CD4-positive, alpha-beta T cell (primary cell): Measurements from ENCODE around the gene ADK. TPM values are rescaled to one million over a fixed set of nuclear protein-coding genes. Genes with fewer than 3 reads are reported as not detected.

Experiments
- ATAC-seq: fragments of 200-7000 bp; cut with Tn5 transposase; one replicate; pipeline ENCODE4 v1.10.0; 2022; ENCODE audit warnings: mild to moderate bottlenecking; ENCODE audit not compliant: poor library complexity
- CTCF ChIA-PET: fragments of 350-600 bp; sonication (Branson Sonifier 250); formaldehyde crosslinking; loops from one replicate; lab custom pipeline; 2021; ENCODE audit warnings: antibody characterized with exemption, inconsistent platforms; lab: Charles Lee
- POLR2A ChIA-PET: fragments of 350-600 bp; sonication (Branson Sonifier 250); formaldehyde crosslinking; loops from one replicate; lab custom pipeline; 2021; ENCODE audit warnings: antibody characterized with exemption, inconsistent platforms; lab: Charles Lee
- DNase-seq, 14 experiments: peaks; one replicate each; pipeline ENCODE4 v3.0.0-alpha.2; 2013 to 2020; ENCODE audit warnings: mixed read lengths in 2 of 14
- H3K27ac ChIP-seq, 2 donors: one replicate each; pipeline versions ENCODE4 v1.5.1 to v1.7.0; 2013; ENCODE audit warnings: low read length in 2 of 2, low read depth in 1 of 2, mild to moderate bottlenecking in 1 of 2
- H3K27me3 ChIP-seq, 2 experiments: 1 replicate in 1 of 2; 2 replicates in 1 of 2; pipeline versions ENCODE4 v1.6.1 to v1.7.0; 2013; ENCODE audit warnings: low read length in 2 of 2, control low read depth in 1 of 2, mild to moderate bottlenecking in 1 of 2, moderate library complexity in 1 of 2; ENCODE audit not compliant: insufficient read depth in 2 of 2, control insufficient read depth in 1 of 2
- H3K36me3 ChIP-seq: one replicate; pipeline ENCODE4 v1.6.1; 2013; ENCODE audit warnings: low read length, control low read depth; ENCODE audit not compliant: insufficient read depth
- H3K4me1 ChIP-seq: one replicate; pipeline ENCODE4 v1.6.1; 2013; ENCODE audit warnings: low read length, control low read depth; ENCODE audit not compliant: insufficient read depth
- H3K4me3 ChIP-seq: one replicate; pipeline ENCODE4 v1.5.1; 2013; ENCODE audit warnings: mild to moderate bottlenecking, low read length, moderate library complexity
- H3K9me3 ChIP-seq, 2 experiments: 1 replicate in 1 of 2; 2 replicates in 1 of 2; pipeline versions ENCODE4 v1.6.1 to v1.7.0; 2013; ENCODE audit warnings: low read length in 2 of 2, mild to moderate bottlenecking in 2 of 2, control low read depth in 1 of 2, moderate library complexity in 1 of 2; ENCODE audit not compliant: control insufficient read depth in 1 of 2, insufficient read depth in 1 of 2
- H3K27ac Mint-ChIP-seq: one replicate; pipeline ENCODE4 v1.8.0; 2020; ENCODE audit warnings: mixed read lengths
- H3K27me3 Mint-ChIP-seq: one replicate; pipeline ENCODE4 v1.8.0; 2021; ENCODE audit warnings: mixed read lengths
- H3K36me3 Mint-ChIP-seq: one replicate; pipeline ENCODE4 v1.8.0; 2021; ENCODE audit warnings: low read depth, mixed read lengths
- H3K4me1 Mint-ChIP-seq: one replicate; pipeline ENCODE4 v1.8.0; 2021; ENCODE audit warnings: low read depth, mixed read lengths
- H3K4me3 Mint-ChIP-seq: one replicate; pipeline ENCODE4 v1.8.0; 2020; ENCODE audit warnings: mild to moderate bottlenecking, mixed read lengths
- H3K9me3 Mint-ChIP-seq: one replicate; pipeline ENCODE4 v1.8.0; 2020; ENCODE audit warnings: mixed read lengths
- CTCF ChIP-seq: fragments of 200-600 bp; IDR thresholded peaks from one replicate; pipeline ENCODE4 v1.8.0; 2022; ENCODE audit warnings: antibody characterized with exemption, mild to moderate bottlenecking
- intact Hi-C, 2 experiments: fragments of 100-400 bp; cut with DNase I in 1 of 2; cut with micrococcal nuclease in 1 of 2; formaldehyde crosslinking; loops; one replicate each; pipeline versions ENCODE4 v1.15.1 to v1.9.0; 2023 to 2025; cut with DNase I, micrococcal nuclease
- total RNA-seq, 174 experiments: library from RNA in 2 of 174; stranded (reverse) in 2 of 174; gene quantifications; one replicate each; pipeline ENCODE4 v1.2.3 and lab custom pipeline; 2021 to 2026

Gene ADK
- total RNA-seq, 2 experiments from 2014 or later = 15.3 to 17.6 TPM

DNA sequence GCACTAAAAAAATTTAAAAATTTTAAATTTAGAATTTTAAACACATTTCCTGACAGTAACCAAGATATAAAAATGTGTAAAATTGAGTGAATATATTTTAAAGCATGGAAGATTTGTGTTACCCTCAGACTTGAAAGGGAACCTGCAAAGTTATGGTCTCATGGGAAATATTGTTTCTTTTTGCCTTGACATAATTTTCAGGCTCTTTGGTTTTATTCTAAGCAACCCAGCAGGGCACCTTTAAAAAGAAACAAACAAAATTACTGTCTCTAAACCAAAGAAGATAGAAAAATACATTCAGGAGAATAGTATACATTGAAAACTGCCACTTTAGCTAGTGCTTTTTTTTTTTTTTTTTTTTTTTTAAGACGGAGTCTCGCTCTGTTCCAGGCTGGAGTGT is 87.5 kb downstream of the ADK start:
- Histone ChIP-seq H3K9me3 (no peaks in the 10 kb centered on the region), H3K27me3 (no peaks in the 10 kb centered on the region), H3K36me3 (peaks cover 10% of the 10 kb centered on the region), H3K27ac (no peak overlapping the region), H3K4me1 (no peaks in the 10 kb centered on the region), H3K4me3 (no peak overlapping the region)
- H3K36me3 Mint-ChIP-seq = peaks cover 9% of the 10 kb centered on the region
- CTCF ChIA-PET = no interaction called here
- H3K4me1 Mint-ChIP-seq = peaks cover 6% of the 10 kb centered on the region
- H3K27me3 Mint-ChIP-seq = no peaks in the 10 kb centered on the region
- POLR2A ChIA-PET = no interaction called here
- no peak overlapping the region for H3K27ac Mint-ChIP-seq
- no peak for DNase-seq
- no peak for ATAC-seq
- no peaks in the 10 kb centered on the region for H3K9me3 Mint-ChIP-seq
- intact Hi-C loops = loop anchor here (10.0 kb wide), 2 partner anchors 114 to 354 kb away; no protein-coding TSS in a partner anchor
- TF ChIP-seq CTCF = no peak
- no peak overlapping the region for H3K4me3 Mint-ChIP-seq

DNA sequence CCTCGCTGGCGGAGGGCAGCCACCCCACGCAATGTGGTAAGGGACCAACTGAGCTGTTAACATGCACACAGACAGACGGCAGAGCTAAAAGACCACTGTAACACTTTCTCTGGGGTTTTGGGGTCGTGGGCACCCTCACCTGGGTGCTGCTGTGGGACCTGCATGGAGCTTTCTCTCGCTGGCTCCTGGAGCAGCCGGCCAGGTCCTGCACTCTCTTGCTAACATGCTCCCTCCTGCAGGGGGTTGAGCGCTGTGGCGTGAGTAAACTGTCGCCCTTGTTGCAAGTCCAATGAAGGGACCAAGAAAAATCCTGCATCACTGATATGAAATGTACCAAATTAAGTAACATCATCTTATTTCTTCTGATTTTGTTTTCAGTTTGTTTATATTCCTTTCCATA is 92.0 kb downstream of the ADK start:
- intact Hi-C loops = loop anchor here in 1 of 2 experiments (1.0 to 5.0 kb wide), 2 partner anchors 779 to 858 kb away; no protein-coding TSS in a partner anchor
- H3K27me3 ChIP-seq = no peaks in the 10 kb centered on the region
- no peaks in the 10 kb centered on the region for H3K9me3 ChIP-seq
- peaks cover 9% of the 10 kb centered on the region for H3K36me3 Mint-ChIP-seq
- TF ChIP-seq CTCF = no peak
- ATAC-seq (no peak), DNase-seq (no peak)
- no peaks in the 10 kb centered on the region for H3K27me3 Mint-ChIP-seq
- no peaks in the 10 kb centered on the region for H3K4me1 ChIP-seq
- no peak overlapping the region for H3K27ac Mint-ChIP-seq
- no peak overlapping the region for H3K27ac ChIP-seq
- H3K4me3 ChIP-seq = no peak overlapping the region
- H3K9me3 Mint-ChIP-seq = no peaks in the 10 kb centered on the region
- peaks cover 12% of the 10 kb centered on the region for H3K36me3 ChIP-seq
- ChIA-PET POLR2A (no interaction called here), CTCF (interaction anchor here (0.7 to 1.7 kb wide), 4 partner anchors 474 to 993 kb away, joined by 3 to 5 read pairs (median 4); partner anchors contain the start of gene COMTD1)
- no peaks in the 10 kb centered on the region for H3K4me1 Mint-ChIP-seq
- no peak overlapping the region for H3K4me3 Mint-ChIP-seq

GRCh38 chr10:74244097-74244685 is 93.2 kb downstream of the ADK start:
- Mint-ChIP-seq H3K9me3 (no peaks in the 10 kb centered on the region), H3K36me3 (peaks cover 9% of the 10 kb centered on the region), H3K27ac (no peak overlapping the region), H3K4me1 (no peaks in the 10 kb centered on the region), H3K4me3 (no peak overlapping the region), H3K27me3 (no peaks in the 10 kb centered on the region)
- no peaks in the 10 kb centered on the region for H3K9me3 ChIP-seq
- peaks cover 12% of the 10 kb centered on the region for H3K36me3 ChIP-seq
- no peak overlapping the region for H3K4me3 ChIP-seq
- intact Hi-C loops = loop anchor here (1.0 to 5.0 kb wide), 3 partner anchors 778 to 856 kb away; no protein-coding TSS in a partner anchor
- no peaks in the 10 kb centered on the region for H3K27me3 ChIP-seq
- DNase-seq (peak in 4 of 14 experiments; percentile 49 to 70 (median 60)), ATAC-seq (no peak)
- no peak overlapping the region for H3K27ac ChIP-seq
- no peaks in the 10 kb centered on the region for H3K4me1 ChIP-seq
- ChIA-PET CTCF (interaction anchor here (0.7 to 1.7 kb wide), 7 partner anchors 9 to 991 kb away, joined by 3 to 5 read pairs (median 3); no protein-coding TSS in a partner anchor), POLR2A (interaction anchor here (0.9 kb wide), 1 partner anchor 991 kb away, joined by 3 read pairs; the partner anchor contains the start of gene COMTD1)
- peak; percentile 87 for TF ChIP-seq CTCF
